Activated CD4-positive, CD25-positive, alpha-beta regulatory T cell treated with anti-CD3 and anti-CD28 coated beads, Interleukin-2, amount 50 U/mL, for 72 hours (primary cell): ENCODE data around the gene MXRA7.
A peak's percentile ranks its signal among the peaks of the same experiment; 100 is the strongest.
"Not testable (repeated sequence)": the region's sequence is repeated elsewhere in the genome, so short reads cannot be mapped to it uniquely, and the experiment has no call there.

Experiments
- DNase-seq: peaks from one replicate; pipeline ENCODE4 v3.0.0; 2021

The MXRA7 gene

GRCh38 chr17:76735006-76735405 lies 24.2 kb upstream of the MXRA7 start:
- no peak for DNase-seq

- no peak for DNase-seq
Observed at GRCh38 chr17:76734080-76734840, 23.5 kb upstream of the MXRA7 start.

GRCh38 chr17:76733618-76733957 lies 22.8 kb upstream of the MXRA7 start:
- no peak for DNase-seq

- DNase-seq = no peak
Observed at GRCh38 chr17:76732734-76733617, 22.2 kb upstream of the MXRA7 start.

GRCh38 chr17:76731800-76732733 lies 21.3 kb upstream of the MXRA7 start:
- not testable (repeated sequence) for DNase-seq

- DNase-seq = no peak
Observed at GRCh38 chr17:76727745-76728456, 17.1 kb upstream of the MXRA7 start.

GRCh38 chr17:76726776-76727718 lies 16.3 kb upstream of the MXRA7 start, which contains the start of gene METTL23:
Gene METTL23 (plus strand): TSS chr17:76726839. CDS start chr17:76729711, 2,872 bp downstream.
- DNase-seq = peak; percentile 89

GRCh38 chr17:76726231-76726775 lies 15.5 kb upstream of the MXRA7 start, which contains the start of gene JMJD6:
Gene JMJD6 (minus strand): TSS chr17:76726606. CDS start chr17:76726475, 131 bp downstream.
- DNase-seq = no peak

GRCh38 chr17:76725580-76726230 lies 14.9 kb upstream of the MXRA7 start:
- peak; percentile 73 for DNase-seq

- DNase-seq = no peak
Observed at GRCh38 chr17:76723812-76724211, 13.0 kb upstream of the MXRA7 start.

- DNase-seq = not testable (repeated sequence)
Observed at GRCh38 chr17:76722977-76723376, 12.2 kb upstream of the MXRA7 start.

GRCh38 chr17:76722279-76722678 lies 11.5 kb upstream of the MXRA7 start:
- DNase-seq = no peak

GRCh38 chr17:76721463-76721862 lies 10.7 kb upstream of the MXRA7 start:
- DNase-seq = no peak

GRCh38 chr17:76720941-76721340 lies 10.2 kb upstream of the MXRA7 start:
- no peak for DNase-seq

- DNase-seq = no peak
Observed at GRCh38 chr17:76720211-76720610, 9.4 kb upstream of the MXRA7 start.

GRCh38 chr17:76718516-76718915 lies 7.8 kb upstream of the MXRA7 start:
- DNase-seq = no peak

- DNase-seq = no peak
Observed at GRCh38 chr17:76716839-76717215, 6.1 kb upstream of the MXRA7 start.

- no peak for DNase-seq
Observed at GRCh38 chr17:76716146-76716838, 5.5 kb upstream of the MXRA7 start.

GRCh38 chr17:76715496-76715830 lies 4.7 kb upstream of the MXRA7 start:
- DNase-seq = no peak
